Thoracic aorta endothelial cell (primary cell): ENCODE data around the gene FDPS. TPM values are rescaled to one million over a fixed set of nuclear protein-coding genes. Genes with fewer than 3 reads are reported as not detected.

Source experiments
- small RNA-seq: library from RNA; depleted of rRNA; stranded (forward); fragments of <200 nt; gene quantifications from one replicate; pipeline ENCODE3, GENCODE V24; 2012
- total RNA-seq: library from RNA; depleted of rRNA; stranded (reverse); fragments of >200 nt; gene quantifications from 2 replicates; pipeline ENCODE4 v1.2.3, GENCODE V29; 2012

The FDPS gene
- 391 and 487 TPM in 2 replicates for total RNA-seq

GRCh38 chr1:155308493-155309422, at the start of gene FDPS:
FDPS (plus strand) TSS chr1:155308866; CDS start chr1:155309790, 924 bp downstream.

GRCh38 chr1:155261852-155262673, 46.6 kb upstream of the FDPS start, which contains the start of gene SCAMP3:
SCAMP3 (minus strand) TSS chr1:155262360; CDS start chr1:155262151, 209 bp downstream.

GRCh38 chr1:155273343-155274245, 35.1 kb upstream of the FDPS start, which contains the start of gene CLK2:
CLK2 (minus strand) TSS chr1:155273504; CDS start chr1:155270977, 2,527 bp downstream.

GRCh38 chr1:155277070-155277901, 31.4 kb upstream of the FDPS start, which contains the start of gene HCN3:
HCN3 (plus strand) TSS chr1:155277463; CDS start chr1:155277591, 128 bp downstream.

GRCh38 chr1:155301342-155301841, 7.3 kb upstream of the FDPS start, which contains the start of gene PKLR:
PKLR (minus strand) TSS chr1:155301438; CDS start chr1:155301395, 43 bp downstream.

GRCh38 chr1:155320661-155321617, 12.3 kb downstream of the FDPS start, which contains the start of gene RUSC1:
RUSC1 (plus strand) TSS chr1:155320894; CDS start chr1:155321774, 880 bp downstream.

Small RNA genes lying within 50 kb of the gene (small RNA-seq; reads per million reads assigned to genes)
- gene RNU6-106P, result not detected

Other genes with a start within 250 kb of the FDPS start
- gene EFNA4, start 245.1 kb upstream of the FDPS start, total RNA-seq, result 4.0 and 7.0 TPM in 2 replicates
- gene EFNA3, start 230.0 kb upstream of the FDPS start, total RNA-seq, result 0.66 and 1.9 TPM in 2 replicates
- gene EFNA1, start 181.0 kb upstream of the FDPS start, total RNA-seq, result 30.5 and 45.1 TPM in 2 replicates
- gene SLC50A1, start 173.0 kb upstream of the FDPS start, total RNA-seq, result 24.3 and 39.1 TPM in 2 replicates
- 23.7 and 37.9 TPM in 2 replicates for gene DPM3, start 168.3 kb upstream of the FDPS start, total RNA-seq
- gene KRTCAP2, start 135.6 kb upstream of the FDPS start, total RNA-seq, result 77.7 and 105 TPM in 2 replicates
- gene TRIM46, start 135.0 kb upstream of the FDPS start, total RNA-seq, result 5.7 and 7.2 TPM in 2 replicates
- gene THBS3, start 101.0 kb upstream of the FDPS start, total RNA-seq, result 8.5 and 9.1 TPM in 2 replicates
- gene MTX1, start 100.2 kb upstream of the FDPS start, total RNA-seq, result 36.7 and 43.9 TPM in 2 replicates
- gene ENTREP3, start 53.4 kb upstream of the FDPS start, total RNA-seq, result 11.8 and 15.3 TPM in 2 replicates
- gene SCAMP3, start 46.5 kb upstream of the FDPS start, total RNA-seq, result 36.3 and 45.4 TPM in 2 replicates
- gene CLK2, start 35.4 kb upstream of the FDPS start, total RNA-seq, result 33.8 and 34.6 TPM in 2 replicates
- gene HCN3, start 31.4 kb upstream of the FDPS start, total RNA-seq, result 0.40 and 0.65 TPM in 2 replicates
- gene PKLR, start 7.4 kb upstream of the FDPS start, total RNA-seq, result not detected in 2 replicates
- 13.7 and 19.6 TPM in 2 replicates for gene RUSC1, start 12.0 kb downstream of the FDPS start, total RNA-seq